Stimulated activated CD4-positive, alpha-beta T cell treated with anti-CD3 and anti-CD28 coated beads, Interleukin-2, amount 100 ng/mL, for 4 hours (primary cell): ENCODE results near the gene SYT5.
"Not testable (repeated sequence)": the region's sequence is repeated elsewhere in the genome, so short reads cannot be mapped to it uniquely, and the experiment has no call there.

ENCODE experiments used
- DNase-seq: peaks from one replicate; pipeline ENCODE4 v3.0.0-alpha.2; 2020; ENCODE audit warnings: low read depth

The SYT5 gene

GRCh38 chr19:55179606-55180484, at the start of gene SYT5:
Gene SYT5 (minus strand): TSS chr19:55180289. CDS start chr19:55179041, 1,248 bp downstream.
- DNase-seq, result peak; percentile 35

GRCh38 chr19:55229789-55230182, 49.7 kb upstream of the SYT5 start:
- no peak for DNase-seq

- DNase-seq, result no peak
These were observed 49.2 kb upstream of the SYT5 start for GRCh38 chr19:55229145-55229788.

GRCh38 chr19:55228403-55229031, 48.4 kb upstream of the SYT5 start, which contains the start of gene TMEM86B:
Gene TMEM86B (minus strand): TSS chr19:55228763. CDS start chr19:55228741, 22 bp downstream.
- no peak for DNase-seq

GRCh38 chr19:55228015-55228391, 47.9 kb upstream of the SYT5 start:
- no peak for DNase-seq

- no peak for DNase-seq
These were observed 47.3 kb upstream of the SYT5 start for GRCh38 chr19:55227241-55228014.

- no peak for DNase-seq
These were observed 46.7 kb upstream of the SYT5 start for GRCh38 chr19:55226788-55227187.

GRCh38 chr19:55226273-55226672, 46.2 kb upstream of the SYT5 start:
- no peak for DNase-seq

GRCh38 chr19:55225415-55225958, 45.4 kb upstream of the SYT5 start:
- no peak for DNase-seq

- DNase-seq, result not testable (repeated sequence)
These were observed 44.8 kb upstream of the SYT5 start for GRCh38 chr19:55224679-55225414.

GRCh38 chr19:55224038-55224665, 44.1 kb upstream of the SYT5 start:
- no peak for DNase-seq

- DNase-seq, result no peak
These were observed 43.4 kb upstream of the SYT5 start for GRCh38 chr19:55223291-55224037.

GRCh38 chr19:55220525-55220924, 40.4 kb upstream of the SYT5 start:
- DNase-seq, result no peak

- DNase-seq, result no peak
These were observed 36.5 kb upstream of the SYT5 start for GRCh38 chr19:55216461-55217198.

- DNase-seq, result no peak
These were observed 33.5 kb upstream of the SYT5 start for GRCh38 chr19:55213547-55213946.

GRCh38 chr19:55212447-55212846, 32.4 kb upstream of the SYT5 start:
- peak; percentile 22 for DNase-seq

- no peak for DNase-seq
These were observed 29.8 kb upstream of the SYT5 start for GRCh38 chr19:55209693-55210472.
